Right atrium auricular region (tissue), 2 donors: ENCODE results near the gene CCDC87. TPM values are rescaled to one million over a fixed set of nuclear protein-coding genes. Genes with fewer than 3 reads are reported as not detected.

ENCODE experiments used
- DNase-seq: peaks from one replicate; pipeline ENCODE4 v3.0.0-alpha.2; 2019; ENCODE audit warnings: low spot score
- H3K27ac ChIP-seq, 2 donors: fragments of 200-600 bp; sonication (generic); 1 replicate in 1 of 2; 2 replicates in 1 of 2; pipeline ENCODE4 v1.5.1; 2016 to 2019
- H3K27me3 ChIP-seq, 2 donors: fragments of 200-600 bp; sonication (generic); one replicate each; pipeline versions ENCODE4 v1.5.1 to v1.6.0; 2017 to 2019
- H3K36me3 ChIP-seq: fragments of 200-600 bp; sonication (generic); one replicate; pipeline ENCODE4 v1.5.1; 2016
- H3K4me1 ChIP-seq, 2 donors: fragments of 200-600 bp; sonication (generic); one replicate each; pipeline versions ENCODE4 v1.5.1 to v1.6.0; 2017 to 2019
- H3K4me3 ChIP-seq, 2 donors: fragments of 200-600 bp; sonication (generic); 1 replicate in 1 of 2; 2 replicates in 1 of 2; pipeline ENCODE4 v1.5.1; 2017 to 2019; ENCODE audit warnings: mild to moderate bottlenecking in 1 of 2, moderate library complexity in 1 of 2
- H3K9me3 ChIP-seq, 2 donors: fragments of 200-600 bp; sonication (generic); one replicate each; pipeline ENCODE4 v1.5.1; 2019
- CTCF ChIP-seq, 2 donors: fragments of 200-600 bp; sonication (generic); IDR thresholded peaks; one replicate each; pipeline ENCODE4 v1.5.1; 2019; ENCODE audit warnings: antibody characterized with exemption in 2 of 2
- total RNA-seq, 2 donors: library from RNA; depleted of rRNA; stranded (reverse); fragments of >200 nt; gene quantifications; one replicate each; pipeline ENCODE4 v1.1.0, GENCODE V29; 2016

The CCDC87 gene
- total RNA-seq, 2 donors from 2014 or later: 0.26 to 0.86 TPM

GRCh38 chr11:66626926-66627325 lies 34.1 kb upstream of the CCDC87 start:
- peak overlapping the region in 1 of 2 donors; percentile 19 for H3K27ac ChIP-seq

GRCh38 chr11:66626382-66626781 lies 33.5 kb upstream of the CCDC87 start:
- Histone ChIP-seq H3K27ac (no peak overlapping the region), H3K36me3 (peaks cover 67% of the 10 kb centered on the region), H3K27me3 (no peaks in the 10 kb centered on the region), H3K4me3 (no peak overlapping the region), H3K4me1 (peaks cover 0 to 43% of the 10 kb centered on the region in 2 donors), H3K9me3 (no peaks in the 10 kb centered on the region)
- DNase-seq: no peak
- TF ChIP-seq CTCF (IDR thresholded peaks at IDR 0.05): no peak

More at GRCh38 chr11:66626926-66627325, 34.1 kb upstream of the CCDC87 start:
- no peak for TF ChIP-seq CTCF (IDR thresholded peaks at IDR 0.05)
- peaks cover 0 to 37% of the 10 kb centered on the region in 2 donors for H3K4me1 ChIP-seq
- H3K4me3 ChIP-seq: no peak overlapping the region
- no peaks in the 10 kb centered on the region for H3K9me3 ChIP-seq
- no peaks in the 10 kb centered on the region for H3K27me3 ChIP-seq
- peaks cover 67% of the 10 kb centered on the region for H3K36me3 ChIP-seq
- no peak for DNase-seq

GRCh38 chr11:66625752-66626149 lies 32.9 kb upstream of the CCDC87 start:
- Histone ChIP-seq H3K27ac (no peak overlapping the region), H3K4me3 (no peak overlapping the region), H3K4me1 (peaks cover 0 to 49% of the 10 kb centered on the region in 2 donors), H3K9me3 (no peaks in the 10 kb centered on the region), H3K27me3 (no peaks in the 10 kb centered on the region), H3K36me3 (peaks cover 67% of the 10 kb centered on the region)
- TF ChIP-seq CTCF (IDR thresholded peaks at IDR 0.05): no peak
- DNase-seq: no peak

- H3K27ac ChIP-seq: no peak overlapping the region
- DNase-seq: no peak
- no peaks in the 10 kb centered on the region for H3K9me3 ChIP-seq
- H3K4me1 ChIP-seq: peaks cover 0 to 55% of the 10 kb centered on the region in 2 donors
- no peaks in the 10 kb centered on the region for H3K27me3 ChIP-seq
- TF ChIP-seq CTCF (IDR thresholded peaks at IDR 0.05): no peak
- peaks cover 67% of the 10 kb centered on the region for H3K36me3 ChIP-seq
- H3K4me3 ChIP-seq: no peak overlapping the region
Measured at GRCh38 chr11:66625041-66625751, 32.3 kb upstream of the CCDC87 start.

DNA sequence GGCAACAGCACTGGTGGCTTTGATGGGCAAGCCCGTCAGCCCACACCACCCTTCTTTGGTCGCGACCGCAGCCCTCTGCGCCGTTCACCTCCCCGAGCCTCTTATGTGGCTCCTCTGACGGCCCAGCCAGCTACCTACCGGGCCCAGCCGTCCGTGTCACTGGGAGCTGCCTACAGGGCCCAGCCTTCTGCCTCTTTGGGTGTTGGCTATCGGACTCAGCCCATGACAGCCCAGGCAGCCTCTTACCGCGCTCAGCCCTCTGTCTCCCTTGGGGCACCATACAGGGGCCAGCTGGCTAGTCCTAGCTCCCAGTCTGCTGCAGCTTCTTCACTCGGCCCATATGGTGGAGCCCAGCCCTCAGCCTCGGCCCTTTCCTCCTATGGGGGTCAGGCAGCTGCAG lies 31.6 kb upstream of the CCDC87 start:
- Histone ChIP-seq H3K4me1 (peaks cover 0 to 60% of the 10 kb centered on the region in 2 donors), H3K36me3 (peaks cover 59% of the 10 kb centered on the region), H3K27ac (peak overlapping the region; percentile 61 to 73), H3K4me3 (no peak overlapping the region), H3K27me3 (no peaks in the 10 kb centered on the region), H3K9me3 (no peaks in the 10 kb centered on the region)
- no peak for DNase-seq
- no peak for TF ChIP-seq CTCF (IDR thresholded peaks at IDR 0.05)
